CD1c-positive myeloid dendritic cell (primary cell): ENCODE data around the gene BSPRY.
"Not testable (repeated sequence)": the region's sequence is repeated elsewhere in the genome, so short reads cannot be mapped to it uniquely, and the experiment has no call there.

ENCODE experiments used
- DNase-seq: peaks from one replicate; pipeline ENCODE4 v3.0.0-alpha.2; 2016; ENCODE audit errors: extremely low spot score

BSPRY gene

DNA sequence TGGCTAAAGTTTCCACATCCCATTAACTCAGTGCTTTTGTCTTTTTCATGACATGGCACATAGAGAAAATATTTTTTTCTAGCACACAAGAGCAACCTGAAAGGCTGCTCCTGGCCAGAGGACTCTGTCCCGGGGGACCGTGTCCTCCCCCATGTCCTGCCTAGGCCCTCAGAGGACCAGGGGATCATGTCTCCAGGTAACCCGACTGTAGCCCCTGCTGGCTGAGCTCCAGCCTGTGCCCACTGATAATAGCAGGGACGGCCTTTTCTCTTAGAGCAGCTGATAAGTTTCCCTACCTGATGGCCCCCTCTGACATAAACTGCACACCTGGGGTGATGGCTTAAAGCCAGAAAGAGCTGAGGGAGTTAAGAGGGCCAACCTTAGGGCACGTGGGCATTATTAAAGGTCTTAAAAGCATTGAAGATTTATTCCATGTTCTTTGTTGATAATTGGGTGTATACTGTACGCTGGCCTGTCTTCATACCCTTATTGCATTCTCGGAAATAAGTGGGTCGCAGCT lies 21.5 kb downstream of the BSPRY start:
- DNase-seq = no peak

DNA sequence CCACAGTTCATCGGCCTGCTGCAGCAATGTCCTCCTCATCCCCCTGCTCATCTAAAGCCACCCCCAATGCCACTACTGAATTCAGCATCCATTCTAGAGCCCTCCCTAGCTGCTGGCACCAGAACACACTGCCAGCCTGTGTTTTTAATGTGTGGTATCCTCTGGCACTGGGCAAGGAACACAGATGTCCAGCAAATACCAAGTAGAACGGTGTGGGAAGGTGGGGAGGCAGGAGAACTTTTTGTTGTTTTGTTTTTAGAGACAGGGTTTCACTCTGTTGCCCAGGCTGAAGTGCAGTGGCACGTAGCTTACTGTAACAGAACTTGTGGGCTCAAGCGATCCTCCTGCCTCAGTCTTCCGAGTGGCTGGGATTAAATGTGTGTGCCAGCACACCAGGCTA lies 22.7 kb downstream of the BSPRY start:
- no peak for DNase-seq

DNA sequence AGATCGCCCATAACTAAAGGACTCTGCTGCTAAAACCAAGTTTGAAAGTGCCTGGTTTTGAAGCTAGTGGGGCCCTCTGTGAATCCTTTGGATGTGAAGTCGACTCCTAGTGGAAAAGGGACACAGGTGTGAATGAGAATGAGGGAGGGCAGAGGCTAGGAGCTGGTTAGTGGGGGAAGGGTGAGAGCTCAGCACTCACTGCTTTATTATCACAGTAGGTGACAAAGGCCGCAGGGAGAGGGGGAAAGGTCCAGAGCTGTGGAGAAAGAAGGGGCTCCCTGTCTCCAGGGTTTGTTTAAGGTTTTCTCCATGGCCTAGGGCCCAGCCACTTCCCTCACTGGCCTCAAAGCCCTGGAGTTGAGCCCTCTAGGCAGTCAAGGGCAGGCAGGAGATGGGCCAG lies 23.9 kb downstream of the BSPRY start:
- no peak for DNase-seq

DNA sequence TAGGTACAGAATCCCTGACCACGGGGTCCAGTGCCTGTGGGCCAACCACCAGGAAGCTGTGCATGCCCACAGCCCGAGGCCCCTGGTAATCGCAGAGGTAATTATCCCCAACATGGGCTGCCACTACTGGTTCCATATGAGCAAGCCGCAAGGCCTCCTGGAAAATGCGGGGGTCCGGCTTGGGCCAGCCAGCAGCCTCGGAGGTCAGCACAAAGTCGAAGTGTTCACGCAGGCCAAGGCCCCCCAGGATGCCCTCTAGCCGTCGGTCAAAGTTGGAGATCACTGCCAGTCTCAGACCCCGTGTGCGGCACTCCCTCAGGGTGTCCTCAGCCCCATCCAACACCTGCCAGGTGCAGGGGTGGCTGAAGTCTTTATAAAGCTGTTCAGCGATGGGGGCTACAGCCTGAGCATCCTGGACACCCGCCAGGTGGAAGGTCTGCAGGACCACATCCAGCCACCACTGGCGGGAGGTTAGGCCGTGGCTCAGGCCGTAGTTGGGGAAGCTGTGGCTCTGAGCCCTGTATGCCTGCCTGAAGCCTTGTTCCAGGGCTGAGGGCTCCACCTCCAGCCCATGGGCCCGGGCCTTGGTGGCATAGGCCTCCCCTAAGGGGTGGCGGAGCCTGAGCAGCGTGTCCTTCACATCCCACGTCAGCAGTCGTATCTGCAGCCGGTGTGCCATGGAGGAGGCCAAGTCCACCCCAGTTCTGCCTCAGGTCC lies 24.5 kb downstream of the BSPRY start:
- no peak for DNase-seq

DNA sequence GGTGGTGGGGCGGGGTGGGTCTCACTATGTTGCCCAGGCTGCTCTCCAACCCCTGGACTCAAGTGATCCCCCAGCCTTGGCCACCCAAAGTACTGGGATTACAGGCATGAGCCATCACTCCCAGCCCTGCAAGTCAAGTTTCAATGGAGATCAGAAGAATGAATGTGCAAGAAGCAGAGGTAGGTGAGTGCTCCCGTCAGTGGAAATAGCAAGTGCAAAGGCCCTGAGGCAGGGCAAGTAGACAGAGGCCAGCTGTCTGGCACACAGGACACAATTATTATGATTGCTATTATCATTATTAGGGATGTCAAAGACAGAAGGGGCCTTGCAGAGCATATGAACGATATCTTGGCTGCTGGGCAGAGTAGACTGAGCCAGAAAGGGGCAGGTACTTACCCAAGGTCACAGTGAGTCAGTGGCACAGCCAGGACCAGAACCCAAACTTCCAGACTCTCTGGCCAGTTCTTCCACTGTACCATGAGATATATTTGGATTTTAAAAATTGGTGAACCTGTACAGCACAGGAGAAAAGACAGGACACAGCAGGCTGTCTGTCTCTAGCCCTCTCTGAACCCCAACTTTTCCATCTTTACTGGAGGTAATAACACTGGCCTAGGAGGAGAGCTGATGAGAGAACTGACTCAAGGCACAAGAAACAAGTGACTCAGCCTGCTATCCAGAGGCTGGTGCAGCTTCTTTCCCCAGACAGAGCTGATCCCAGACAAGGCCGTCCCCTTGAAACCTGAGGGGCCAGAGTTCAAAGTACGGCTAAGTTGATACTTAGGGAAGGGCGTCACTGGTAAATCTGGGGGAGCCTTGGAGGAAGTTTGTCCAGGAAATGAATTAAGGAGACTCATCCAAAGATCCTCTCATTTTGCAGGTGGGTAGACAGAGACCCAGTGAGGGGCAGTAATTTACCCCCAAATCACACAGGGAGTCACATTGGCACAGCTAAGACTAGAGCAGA lies 26.0 kb downstream of the BSPRY start:
- no peak for DNase-seq

DNA sequence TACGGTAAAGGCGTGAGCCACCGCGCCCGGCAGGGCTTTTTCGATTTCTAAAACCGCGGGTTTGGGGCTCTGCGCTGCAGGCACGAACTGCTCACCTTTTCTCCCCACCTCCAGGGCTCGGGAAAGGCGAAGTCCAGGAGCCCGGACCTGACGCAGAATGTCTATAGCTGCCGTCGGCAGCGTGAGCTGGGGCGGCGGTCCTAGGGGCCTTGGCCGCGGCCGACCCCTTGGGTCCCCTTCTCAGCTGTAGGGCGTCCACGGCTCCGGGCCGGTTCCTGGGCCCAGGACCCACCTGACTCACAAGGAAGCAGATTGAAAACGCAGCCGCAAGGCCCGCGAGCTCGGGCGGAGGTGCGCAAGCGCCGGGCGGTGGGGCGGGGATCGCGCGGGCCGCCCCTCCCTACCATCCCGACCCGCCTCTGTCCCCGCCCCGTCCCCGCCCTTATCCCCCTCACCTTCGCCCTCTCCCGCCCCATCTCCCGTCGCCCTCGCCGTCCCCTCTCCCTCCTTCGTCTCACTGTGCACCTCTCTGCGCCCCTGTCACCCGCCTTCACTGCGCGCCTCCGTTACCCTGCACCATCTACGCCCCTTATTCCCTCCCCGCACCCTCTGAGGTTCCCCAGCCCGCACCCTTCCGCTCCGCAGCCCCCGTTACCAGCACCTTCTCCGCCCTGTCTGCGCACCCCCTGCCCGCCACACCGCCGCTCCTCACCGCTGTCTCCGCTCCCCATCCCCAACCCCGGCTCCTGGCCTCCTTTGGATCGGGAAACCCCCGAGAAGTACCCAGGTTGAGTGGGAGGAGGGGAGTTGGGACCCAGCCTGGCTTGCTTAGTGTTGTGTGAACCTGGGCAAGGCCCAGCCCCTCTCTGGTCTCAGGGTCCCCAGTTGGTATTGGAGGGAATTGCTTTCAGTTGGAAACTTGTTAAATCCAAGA lies 27.6 kb downstream of the BSPRY start, which contains the start of gene HDHD3:
HDHD3 (minus strand) TSS at position 353 of the 934 bp plus-strand sequence. CDS start 2,632 bp downstream, outside the sequence.
- DNase-seq = peak; percentile 52

DNA sequence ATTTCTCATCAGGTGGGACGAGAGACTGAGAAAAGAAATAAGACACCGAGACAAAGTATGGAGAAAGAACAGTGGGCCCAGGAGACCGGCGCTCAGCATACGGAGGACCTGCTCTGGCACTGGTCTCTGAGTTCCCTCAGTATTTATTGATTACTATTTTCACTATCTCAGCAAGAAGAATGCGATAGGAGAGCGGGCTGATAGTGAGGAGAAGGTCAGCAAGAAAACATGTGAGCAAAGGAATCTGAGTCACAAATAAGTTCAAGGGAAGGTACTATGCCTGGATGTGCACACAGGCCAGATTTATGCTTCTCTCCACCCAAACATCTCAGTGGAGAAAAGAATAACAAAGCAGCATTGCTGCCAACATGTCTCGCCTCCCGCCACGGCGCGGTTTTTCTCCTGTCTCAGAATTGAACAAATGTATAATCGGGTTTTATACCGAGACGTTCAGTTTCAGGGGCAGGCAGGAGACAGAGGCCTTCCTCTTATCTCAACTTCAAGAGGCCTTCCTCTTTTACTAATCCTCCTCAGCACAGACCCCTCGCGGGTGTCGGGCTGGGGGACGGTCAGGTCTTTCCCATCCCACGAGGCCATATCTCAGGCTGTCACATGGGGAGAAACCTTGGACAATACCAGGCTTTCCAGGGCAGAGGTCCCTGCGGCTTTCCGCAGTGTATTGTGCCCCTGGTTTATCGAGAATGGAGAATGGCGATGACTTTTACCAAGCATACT lies 29.9 kb downstream of the BSPRY start:
- not testable (repeated sequence) for DNase-seq

DNA sequence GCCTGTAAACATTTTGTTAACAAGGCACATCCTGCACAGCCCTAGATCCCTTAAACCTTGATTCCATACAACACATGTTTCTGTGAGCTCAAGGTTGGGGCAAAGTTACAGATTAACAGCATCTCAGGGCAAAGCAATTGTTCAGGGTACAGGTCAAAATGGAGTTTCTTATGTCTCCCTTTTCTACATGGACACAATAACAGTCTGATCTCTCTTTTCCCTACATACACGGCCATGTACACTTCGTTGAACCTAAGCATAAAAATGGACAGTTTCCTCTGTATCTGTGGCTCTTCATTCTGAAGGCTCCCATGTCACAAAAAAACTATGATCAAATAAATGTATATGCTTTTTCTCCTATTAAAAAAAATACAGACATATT lies 30.5 kb downstream of the BSPRY start:
- not testable (repeated sequence) for DNase-seq

DNA sequence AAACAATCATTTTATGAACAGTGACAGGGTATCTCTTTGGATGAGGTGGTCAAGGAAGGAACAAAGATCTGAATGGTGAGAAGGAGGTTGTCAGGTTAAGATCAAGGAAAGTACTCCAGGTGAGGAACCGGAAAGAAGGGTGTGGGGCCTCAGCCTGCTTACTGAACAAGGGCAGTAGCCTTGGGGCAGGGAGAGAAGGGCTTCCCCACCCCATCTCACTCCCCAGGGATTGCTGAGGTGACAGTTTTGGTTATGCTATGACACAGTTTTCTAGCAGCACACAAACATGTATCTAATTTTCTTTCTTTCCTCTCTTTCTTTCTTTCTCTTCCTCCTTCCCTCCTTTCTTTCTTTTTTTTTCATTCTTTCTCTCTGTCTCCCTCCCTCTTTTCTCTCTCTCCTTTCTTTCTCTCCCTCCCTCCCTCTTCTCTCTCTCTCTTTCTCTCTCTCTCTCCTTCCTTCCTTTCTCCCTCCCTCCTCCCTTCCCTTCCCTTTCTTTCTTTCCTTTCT lies 31.6 kb downstream of the BSPRY start:
- no peak for DNase-seq

DNA sequence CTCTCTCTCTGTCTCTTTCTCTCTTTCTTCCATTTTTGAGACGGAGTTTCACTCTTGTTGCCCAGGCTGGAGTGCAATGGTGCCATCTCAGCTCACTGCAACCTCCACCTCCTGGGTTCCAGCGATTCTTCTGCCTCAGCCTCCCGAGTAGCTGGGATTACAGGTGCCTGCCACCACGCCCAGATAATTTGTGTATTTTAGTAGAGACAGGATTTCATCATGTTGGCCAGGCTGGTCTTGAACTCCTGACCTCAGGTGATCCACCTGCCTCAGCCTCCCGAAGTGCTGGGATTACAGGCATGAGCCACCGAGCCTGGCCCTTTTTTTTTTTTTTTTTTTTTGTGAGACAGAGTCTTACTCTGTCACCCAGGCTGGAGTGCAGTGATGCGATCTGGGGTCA lies 32.1 kb downstream of the BSPRY start:
- DNase-seq = not testable (repeated sequence)

DNA sequence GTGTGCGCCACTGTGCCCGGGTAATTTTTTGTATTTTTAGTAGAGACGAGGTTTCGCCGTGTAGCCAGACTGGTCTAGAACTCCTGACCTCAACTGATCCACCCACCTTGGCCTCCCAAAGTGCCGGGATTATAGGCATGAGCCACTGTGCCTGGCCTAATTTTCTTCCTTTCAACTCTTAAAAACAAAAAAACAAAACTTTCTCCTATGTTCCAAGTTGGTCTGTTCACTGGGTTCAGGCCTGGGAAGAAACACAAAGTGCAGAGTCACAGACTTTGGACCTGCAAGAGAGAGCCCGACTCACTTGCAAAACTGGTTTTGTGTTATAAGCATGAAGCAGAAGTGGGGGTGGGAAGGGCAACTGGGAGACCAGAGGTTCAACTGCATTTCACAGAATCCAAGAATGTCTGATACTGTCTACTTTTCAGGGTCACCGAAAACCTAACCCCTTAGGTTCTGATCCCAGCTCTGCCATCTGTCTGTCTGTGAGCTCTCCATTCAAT lies 32.6 kb downstream of the BSPRY start:
- no peak for DNase-seq

DNA sequence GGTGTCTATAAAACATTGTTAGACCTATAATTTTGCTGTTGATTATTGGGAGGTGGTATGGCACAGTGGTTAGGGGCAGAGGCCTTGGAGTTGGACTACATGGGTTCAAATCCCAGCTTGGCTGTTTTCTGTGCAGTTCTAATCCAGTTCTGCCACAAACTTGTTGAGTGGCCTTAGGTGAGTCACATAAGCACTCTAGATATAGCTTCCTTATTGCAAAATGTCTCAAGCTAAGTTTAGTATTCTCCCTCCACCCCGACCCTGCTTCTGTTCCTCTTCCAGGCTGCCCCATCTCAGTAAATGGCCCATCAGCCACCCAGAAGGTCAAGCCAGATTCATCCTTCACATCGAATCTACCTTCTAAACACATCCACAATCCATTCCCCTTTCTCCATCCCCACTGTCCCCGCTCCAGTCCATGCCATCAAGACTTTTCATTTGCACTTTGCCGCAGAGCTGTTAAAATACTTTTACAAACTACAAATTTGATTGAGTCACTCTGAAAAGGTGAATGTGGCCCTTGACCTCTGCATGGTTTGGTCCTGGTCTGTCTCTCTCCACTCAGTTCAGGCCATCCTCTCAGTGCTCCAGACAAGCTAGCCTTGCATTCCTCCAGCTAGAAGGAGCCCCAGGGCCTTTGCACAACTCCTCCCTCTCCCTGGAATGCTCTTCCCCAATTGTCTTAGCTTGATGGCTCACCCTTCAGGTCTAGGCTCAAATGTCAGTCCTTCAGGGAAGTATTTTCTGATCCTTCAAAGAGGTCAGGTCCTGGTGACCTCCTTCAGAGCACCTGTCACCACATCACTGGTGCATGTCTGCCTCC lies 37.4 kb downstream of the BSPRY start:
- DNase-seq = no peak

DNA sequence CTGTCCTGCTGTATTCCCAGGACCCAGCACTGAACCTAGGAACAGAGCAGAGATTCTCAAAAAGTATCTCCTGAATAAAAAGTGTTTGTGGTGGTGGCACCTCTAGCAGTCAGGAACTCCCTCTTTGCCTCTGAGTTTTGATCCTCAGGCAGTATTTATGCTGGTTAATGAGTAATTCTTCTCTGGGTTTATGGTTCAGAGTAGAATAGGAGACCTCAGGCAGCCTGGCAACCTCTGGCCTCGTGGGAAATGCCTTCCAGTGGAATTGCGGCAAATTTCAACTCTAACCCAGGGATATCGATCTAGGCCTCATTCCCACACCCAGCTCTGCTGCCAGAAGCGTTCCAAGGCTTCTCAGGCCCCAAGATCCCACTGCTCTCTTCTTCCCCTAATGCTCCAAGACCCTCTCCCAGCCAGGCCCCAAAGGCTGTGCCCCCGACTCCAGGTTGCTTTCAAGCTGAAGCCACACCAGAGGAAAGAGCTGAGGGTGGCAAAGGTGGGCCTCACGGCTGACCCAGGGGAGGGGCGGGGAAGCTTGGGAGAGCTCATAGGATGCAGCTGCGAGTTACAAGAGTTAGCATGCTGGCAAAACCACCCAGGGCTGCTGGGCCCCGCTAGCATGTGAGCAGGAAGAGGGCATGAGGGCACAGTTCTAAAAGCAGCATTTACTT lies 38.4 kb downstream of the BSPRY start:
- no peak for DNase-seq

DNA sequence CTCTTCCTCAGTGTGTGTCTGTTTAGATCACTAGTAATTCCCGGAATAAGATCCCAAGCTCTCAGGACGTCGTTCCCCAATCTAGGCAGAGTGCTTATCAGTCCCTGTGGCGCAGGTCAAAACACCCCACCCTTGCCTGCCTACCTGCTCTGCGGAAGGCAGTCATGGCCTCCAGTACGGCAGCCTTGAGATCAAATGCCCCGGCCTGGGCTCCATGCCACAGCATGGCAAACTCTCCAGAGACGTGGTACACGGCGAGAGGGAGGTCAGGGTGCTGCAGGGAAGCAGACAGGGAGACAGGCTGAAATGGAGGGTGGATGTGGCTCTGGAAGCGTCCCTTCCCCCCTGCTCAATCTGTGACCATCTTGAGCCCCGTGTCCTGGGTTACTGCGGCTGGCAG lies 39.5 kb downstream of the BSPRY start:
- DNase-seq = no peak

DNA sequence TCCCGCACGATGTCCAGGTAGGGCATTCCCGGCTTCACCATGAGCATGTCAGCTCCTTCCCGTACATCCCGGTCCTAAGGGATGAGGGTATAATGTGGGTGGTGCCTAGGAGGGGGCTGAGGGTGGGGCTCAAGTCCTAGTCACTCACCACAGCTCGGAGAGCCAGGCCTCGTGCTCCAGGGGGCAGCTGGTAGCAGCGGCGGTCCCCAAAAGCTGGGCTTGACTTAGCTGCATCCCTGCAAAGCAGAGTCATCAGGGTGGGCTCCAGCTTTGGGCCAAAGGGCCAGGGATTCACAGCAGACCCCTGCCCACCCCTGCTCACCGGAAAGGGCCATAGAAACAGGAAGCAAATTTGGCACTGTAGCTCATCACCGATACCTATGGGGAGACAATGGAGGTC lies 40.1 kb downstream of the BSPRY start:
- DNase-seq = no peak

DNA sequence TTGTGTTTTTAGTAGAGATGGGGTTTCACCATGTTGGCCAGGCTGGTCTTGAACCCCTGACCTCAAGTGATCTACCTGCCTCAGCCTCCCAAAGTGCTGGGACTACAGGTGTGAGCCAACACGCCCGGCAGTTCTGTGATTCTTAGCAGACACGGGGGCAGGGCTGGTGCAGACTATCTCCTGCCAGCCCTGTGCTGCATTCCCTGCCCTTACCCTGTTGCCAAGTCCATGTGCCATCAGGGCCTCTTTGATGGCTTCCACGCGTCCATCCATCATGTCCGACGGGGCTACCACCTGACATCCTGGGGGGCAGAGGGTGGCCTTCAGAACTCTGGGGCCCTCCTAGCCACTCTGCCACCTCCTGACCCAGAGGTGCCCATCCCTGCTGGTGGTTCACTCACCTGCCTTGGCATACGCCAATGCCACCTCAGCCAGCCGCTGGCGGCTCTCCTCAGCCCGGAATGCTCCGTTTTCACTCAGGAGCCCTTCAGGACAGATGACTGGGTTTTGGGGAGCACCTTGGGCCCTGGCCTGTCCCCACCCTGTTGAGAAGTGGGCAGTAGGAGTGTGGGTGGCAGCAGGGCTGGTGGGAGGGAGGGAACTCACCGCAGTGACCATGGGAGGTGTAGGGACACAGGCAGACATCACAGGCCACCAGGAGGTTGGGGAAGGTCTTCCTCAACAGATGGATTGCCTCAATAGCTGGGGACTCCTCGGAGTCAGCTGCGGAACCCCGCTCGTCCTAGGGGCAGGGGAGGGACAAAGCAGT lies 41.0 kb downstream of the BSPRY start:
- no peak for DNase-seq

DNA sequence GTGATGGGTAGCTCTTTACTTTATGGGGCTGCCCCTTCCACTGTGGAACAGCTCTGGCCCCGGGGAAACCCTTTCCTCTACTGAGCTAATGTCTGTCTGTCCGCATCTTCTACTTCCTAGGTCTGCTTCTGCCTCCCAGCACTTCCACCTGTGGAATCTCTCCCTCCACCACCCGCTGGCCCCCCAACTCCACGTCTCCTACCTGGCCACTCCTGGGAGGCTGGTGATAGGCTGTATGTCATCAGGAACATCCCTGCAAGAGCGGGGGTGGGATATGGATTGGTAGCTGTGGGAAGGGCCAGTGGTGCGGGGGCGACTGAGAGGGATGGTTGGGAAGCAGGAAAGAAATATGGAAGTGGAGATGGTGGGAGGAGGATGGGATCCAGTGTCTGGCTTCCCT lies 42.6 kb downstream of the BSPRY start:
- DNase-seq = no peak

DNA sequence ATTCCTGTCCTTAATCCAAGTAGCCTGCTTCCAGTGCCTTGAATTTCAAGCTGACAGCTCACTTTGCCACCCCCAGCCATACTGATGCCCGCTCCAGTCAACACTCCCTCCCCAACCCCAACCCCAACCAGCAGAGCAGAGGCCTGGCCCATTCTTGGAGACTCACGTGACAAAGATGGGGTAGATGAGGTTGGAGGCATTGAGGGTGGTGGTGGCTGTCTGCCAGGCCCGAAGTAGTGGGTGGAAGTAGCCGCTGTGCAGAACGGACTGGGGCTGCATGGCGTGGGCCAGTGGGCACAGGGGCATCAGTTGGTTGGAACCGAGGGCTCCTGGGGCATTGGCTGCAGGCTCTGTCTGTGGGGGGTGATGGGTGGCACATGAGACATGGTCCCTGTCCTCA lies 43.9 kb downstream of the BSPRY start:
- no peak for DNase-seq
